Measurements from ENCODE around the gene PIGU.

Gene PIGU

GRCh38 chr20:34512955-34513419 lies 163.9 kb downstream of the PIGU start:
- no peaks in the 10 kb centered on the region for H3K9me3 ChIP-seq
- H3K4me1 ChIP-seq (ENCODE audit: control insufficient read depth in 1 of 2, insufficient read depth in 1 of 2, low read depth in 1 of 2, low read length in 1 of 2), result peaks cover 17 to 19% of the 10 kb centered on the region in 2 experiments
- peaks cover 39% of the 10 kb centered on the region for H3K36me3 ChIP-seq
- no peak overlapping the region for H3K4me3 ChIP-seq (ENCODE audit: low read depth in 1 of 2, low read length in 1 of 2)
- H3K27ac ChIP-seq, result no peak overlapping the region
- no peak for TF ChIP-seq CTCF (IDR thresholded peaks at IDR 0.05)
- no peaks in the 10 kb centered on the region for H3K27me3 ChIP-seq

- Histone ChIP-seq H3K27ac (no peak overlapping the region), H3K36me3 (peaks cover 45% of the 10 kb centered on the region), H3K27me3 (no peaks in the 10 kb centered on the region), H3K9me3 (no peaks in the 10 kb centered on the region), H3K4me3 (ENCODE audit: low read depth in 1 of 2, low read length in 1 of 2) (no peak overlapping the region), H3K4me1 (ENCODE audit: control insufficient read depth in 1 of 2, insufficient read depth in 1 of 2, low read depth in 1 of 2, low read length in 1 of 2) (peaks cover 16 to 19% of the 10 kb centered on the region in 2 experiments)
- no peak for TF ChIP-seq CTCF (IDR thresholded peaks at IDR 0.05)
Measured at GRCh38 chr20:34512266-34512954, 164.5 kb downstream of the PIGU start.

GRCh38 chr20:34511891-34512265 lies 165.0 kb downstream of the PIGU start:
- H3K4me3 ChIP-seq (ENCODE audit: low read depth in 1 of 2, low read length in 1 of 2), result no peak overlapping the region
- no peak for TF ChIP-seq CTCF (IDR thresholded peaks at IDR 0.05)
- H3K9me3 ChIP-seq, result no peaks in the 10 kb centered on the region
- H3K27ac ChIP-seq, result no peak overlapping the region
- peaks cover 48% of the 10 kb centered on the region for H3K36me3 ChIP-seq
- peaks cover 11 to 14% of the 10 kb centered on the region in 2 experiments for H3K4me1 ChIP-seq (ENCODE audit: control insufficient read depth in 1 of 2, insufficient read depth in 1 of 2, low read depth in 1 of 2, low read length in 1 of 2)
- no peaks in the 10 kb centered on the region for H3K27me3 ChIP-seq

- H3K4me1 ChIP-seq (ENCODE audit: control insufficient read depth in 1 of 2, insufficient read depth in 1 of 2, low read depth in 1 of 2, low read length in 1 of 2), result peaks cover 5 to 8% of the 10 kb centered on the region in 2 experiments
- no peak for TF ChIP-seq CTCF (IDR thresholded peaks at IDR 0.05)
- no peaks in the 10 kb centered on the region for H3K27me3 ChIP-seq
- no peak overlapping the region for H3K4me3 ChIP-seq (ENCODE audit: low read depth in 1 of 2, low read length in 1 of 2)
- no peak overlapping the region for H3K27ac ChIP-seq
- H3K9me3 ChIP-seq, result no peaks in the 10 kb centered on the region
- peaks cover 61% of the 10 kb centered on the region for H3K36me3 ChIP-seq
Measured at GRCh38 chr20:34510575-34510974, 166.3 kb downstream of the PIGU start.
